ENCODE results near the gene LAGE3. TPM values are rescaled to one million over a fixed set of nuclear protein-coding genes. Genes with fewer than 3 reads are reported as not detected.

LAGE3 gene
- total and polyA plus RNA-seq, 2 of the 8 experiments (the other 6 are each of a cell fraction or from before 2014, with no cell fraction given), result 44.5 to 102 TPM

- TF ChIP-seq CHD7 (IDR thresholded peaks at IDR 0.05; ENCODE audit: insufficient replicate concordance, low read length), result no peak
- TF ChIP-seq JUN (IDR thresholded peaks at IDR 0.05; ENCODE audit: low read depth, low read length), result no peak
- no peak for TF ChIP-seq POLR2A (IDR thresholded peaks at IDR 0.05; ENCODE audit: control extremely low read depth in 1 of 2, low read depth in 2 of 2, low read length in 2 of 2)
- no peak for TF ChIP-seq NRF1 (IDR thresholded peaks at IDR 0.05; ENCODE audit: low read depth, low read length)
- no peak for TF ChIP-seq EZH2 (IDR thresholded peaks at IDR 0.05; ENCODE audit: low read depth, low read length, severe bottlenecking)
- TF ChIP-seq HDAC2 (IDR thresholded peaks at IDR 0.05; ENCODE audit: borderline replicate concordance in 1 of 2, low read depth in 2 of 2, low read length in 2 of 2), result no peak
- TF ChIP-seq TAF1 (IDR thresholded peaks at IDR 0.05; ENCODE audit: low read depth, low read length), result no peak
Observed at GRCh38 chrX:154432210-154432609, 46.9 kb downstream of the LAGE3 start (continued).
